Fibroblast of mammary gland (primary cell): ENCODE measurements around the gene CD47.
A peak's percentile ranks its signal among the peaks of the same experiment; 100 is the strongest.

Experiments
- DNase-seq: peaks from one replicate; pipeline ENCODE4 v3.0.0-alpha.2; 2010; ENCODE audit warnings: low read depth
- H3K4me3 ChIP-seq: 2 replicates; pipeline ENCODE4 v1.5.1; 2011; ENCODE audit warnings: low read depth, mild to moderate bottlenecking, low read length, moderate library complexity; ENCODE audit not compliant: control insufficient read depth
- CTCF ChIP-seq: conservative IDR thresholded peaks from 2 replicates; pipeline ENCODE4 v1.5.1; 2011; ENCODE audit warnings: low read depth, low read length, inconsistent platforms; ENCODE audit not compliant: control insufficient read depth, insufficient read depth

Gene CD47

DNA sequence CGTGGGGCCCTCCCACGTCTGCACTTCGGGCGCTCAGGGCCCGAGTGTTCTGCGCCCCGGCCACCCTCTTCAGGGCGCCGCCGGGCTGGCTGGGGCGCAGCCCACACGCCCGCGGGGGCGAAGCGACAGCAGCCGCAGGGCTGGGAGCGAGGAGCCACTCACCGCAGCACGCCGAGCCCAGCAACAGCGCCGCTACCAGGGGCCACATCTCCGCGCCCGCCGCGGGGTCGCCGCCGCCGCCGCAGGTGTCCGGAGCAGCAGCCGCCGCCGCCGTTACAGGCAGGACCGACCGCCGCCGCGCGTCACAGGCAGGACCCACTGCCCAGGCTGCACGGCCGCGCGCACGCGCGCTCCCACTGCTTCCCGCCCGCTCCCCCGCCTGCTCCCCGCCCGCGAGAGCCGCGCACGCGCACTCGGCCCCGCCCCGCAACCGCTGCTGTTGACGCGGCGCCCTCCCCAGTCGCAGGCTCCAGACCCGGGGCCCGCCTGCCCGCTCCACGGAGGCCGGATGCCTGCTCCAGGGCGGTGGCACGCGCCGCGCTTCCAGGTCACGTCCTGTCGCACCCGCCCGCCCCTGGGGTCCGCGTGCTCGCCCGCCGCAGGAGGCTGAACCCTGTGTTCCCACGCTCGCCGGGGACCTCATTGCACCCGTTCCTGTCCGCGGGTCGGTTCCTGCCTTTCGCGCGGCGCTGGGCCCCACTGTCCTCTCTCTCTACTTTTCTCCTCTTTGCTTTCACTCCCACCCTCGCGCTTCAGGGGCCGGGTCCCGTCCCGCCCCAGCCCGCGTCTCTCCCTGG is at the start of gene CD47:
CD47 (minus strand) TSS at position 331 of the 797 bp plus-strand sequence; CDS start at position 208, 123 bp downstream.
- TF ChIP-seq CTCF: no peak
- DNase-seq: peak; percentile 81
- peak within 1 kb of the TSS; percentile 90 for H3K4me3 ChIP-seq

GRCh38 chr3:108137460-108137814 is 46.6 kb upstream of the CD47 start:
- DNase-seq: no peak
- H3K4me3 ChIP-seq: no peak overlapping the region
- no peak for TF ChIP-seq CTCF

GRCh38 chr3:108136561-108137459 is 46.0 kb upstream of the CD47 start:
- no peak overlapping the region for H3K4me3 ChIP-seq
- DNase-seq: no peak
- no peak for TF ChIP-seq CTCF

DNA sequence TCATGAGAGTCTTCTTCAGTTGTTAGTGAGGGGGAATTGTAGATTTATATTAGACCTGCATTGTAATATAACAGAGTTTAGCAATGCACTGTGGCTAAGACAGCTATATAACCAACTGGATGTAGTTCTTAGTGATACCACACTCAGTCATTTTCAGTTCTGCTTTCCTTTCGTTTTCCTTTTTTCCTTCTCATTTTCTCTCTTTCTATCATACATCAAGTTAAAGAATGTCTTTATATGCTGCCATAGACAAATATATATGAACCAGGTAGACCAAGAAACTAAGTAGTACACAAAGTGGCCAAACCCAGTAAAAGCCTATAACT is 43.7 kb upstream of the CD47 start:
- TF ChIP-seq CTCF: no peak
- no peak overlapping the region for H3K4me3 ChIP-seq
- no peak for DNase-seq

DNA sequence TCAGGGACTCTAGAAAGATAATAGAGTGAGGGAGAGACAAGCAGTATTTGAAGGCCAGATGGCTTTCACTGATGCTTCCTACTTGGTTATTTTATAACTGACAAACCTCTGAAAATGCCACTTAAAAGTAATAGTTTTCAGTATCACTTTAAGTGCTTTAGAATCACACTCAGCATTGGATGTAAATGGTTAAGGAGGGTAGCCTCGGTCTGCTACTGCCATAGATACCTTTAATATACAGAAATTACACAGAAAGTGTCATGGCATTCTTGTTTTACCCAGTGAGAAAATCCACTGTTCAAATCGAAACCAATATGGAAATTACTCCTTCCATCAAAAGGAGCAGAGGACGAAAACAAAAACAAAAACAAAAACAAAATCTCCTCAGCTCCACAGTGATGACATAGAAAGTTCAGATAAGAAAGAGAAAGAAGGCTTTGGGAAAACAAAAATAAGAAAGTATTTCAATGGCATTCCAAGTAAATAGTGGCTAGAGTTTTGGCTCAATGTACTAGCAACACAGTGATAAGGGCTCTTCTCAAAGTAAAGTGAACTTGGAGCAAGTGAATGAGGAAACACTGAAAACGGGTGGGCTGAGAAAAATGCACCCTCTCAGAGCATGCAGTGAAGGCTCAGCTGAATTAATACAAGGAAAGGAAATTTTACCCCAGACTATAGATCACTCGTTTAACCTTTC is 43.2 kb upstream of the CD47 start:
- H3K4me3 ChIP-seq: no peak overlapping the region
- TF ChIP-seq CTCF: no peak
- DNase-seq: no peak

DNA sequence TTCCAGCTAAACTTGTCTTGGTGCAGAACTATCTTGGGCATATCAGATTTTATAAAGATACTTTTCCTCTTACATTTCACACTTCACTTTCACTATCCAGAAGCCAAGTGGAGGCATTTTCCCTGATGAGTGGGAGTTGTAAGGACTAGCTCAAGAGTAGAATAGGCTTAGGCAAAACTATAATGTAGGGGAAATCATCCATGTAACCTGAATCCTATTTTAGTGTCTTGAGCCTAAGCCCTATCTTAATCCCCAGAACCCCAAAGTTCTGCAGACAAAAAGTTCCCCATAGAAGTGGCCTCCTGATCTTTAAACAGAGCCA is 42.2 kb upstream of the CD47 start:
- DNase-seq: no peak
- TF ChIP-seq CTCF: no peak
- no peak overlapping the region for H3K4me3 ChIP-seq
